GM10248 (cell line): ENCODE data around the gene MTCL1.

ENCODE experiments used
- CTCF ChIA-PET: fragments of 300-600 bp; sonication (Branson Sonifier 250); formaldehyde crosslinking; extraction: SDS; loops from one replicate; lab custom pipeline; 2021; ENCODE audit warnings: antibody characterized with exemption; lab: Yijun Ruan, JAX
- POLR2A ChIA-PET: fragments of 350-650 bp; sonication (Branson Sonifier 250); formaldehyde crosslinking; extraction: SDS; loops from one replicate; lab custom pipeline; 2020; ENCODE audit warnings: antibody characterized with exemption; lab: Yijun Ruan, JAX
- DNase-seq: peaks from one replicate; pipeline ENCODE4 v3.0.0; 2012; ENCODE audit errors: extremely low spot score
- TF ChIP-seq, protein P1 (sequence below): IDR thresholded peaks from 2 replicates; pipeline ENCODE4 v1.5.1; 2012; ENCODE audit warnings: mild to moderate bottlenecking, low read depth; ENCODE audit errors: extremely low read depth, missing control alignments, control extremely low read depth

The MTCL1 gene

GRCh38 chr18:8830067-8831060 is 125.0 kb downstream of the MTCL1 start:
- ChIA-PET CTCF (interaction anchor here (1.4 kb wide), 1 partner anchor 12 kb away, joined by 4 read pairs; no protein-coding TSS in a partner anchor), POLR2A (no interaction called here)
- DNase-seq = no peak
- TF ChIP-seq, protein P1, sequence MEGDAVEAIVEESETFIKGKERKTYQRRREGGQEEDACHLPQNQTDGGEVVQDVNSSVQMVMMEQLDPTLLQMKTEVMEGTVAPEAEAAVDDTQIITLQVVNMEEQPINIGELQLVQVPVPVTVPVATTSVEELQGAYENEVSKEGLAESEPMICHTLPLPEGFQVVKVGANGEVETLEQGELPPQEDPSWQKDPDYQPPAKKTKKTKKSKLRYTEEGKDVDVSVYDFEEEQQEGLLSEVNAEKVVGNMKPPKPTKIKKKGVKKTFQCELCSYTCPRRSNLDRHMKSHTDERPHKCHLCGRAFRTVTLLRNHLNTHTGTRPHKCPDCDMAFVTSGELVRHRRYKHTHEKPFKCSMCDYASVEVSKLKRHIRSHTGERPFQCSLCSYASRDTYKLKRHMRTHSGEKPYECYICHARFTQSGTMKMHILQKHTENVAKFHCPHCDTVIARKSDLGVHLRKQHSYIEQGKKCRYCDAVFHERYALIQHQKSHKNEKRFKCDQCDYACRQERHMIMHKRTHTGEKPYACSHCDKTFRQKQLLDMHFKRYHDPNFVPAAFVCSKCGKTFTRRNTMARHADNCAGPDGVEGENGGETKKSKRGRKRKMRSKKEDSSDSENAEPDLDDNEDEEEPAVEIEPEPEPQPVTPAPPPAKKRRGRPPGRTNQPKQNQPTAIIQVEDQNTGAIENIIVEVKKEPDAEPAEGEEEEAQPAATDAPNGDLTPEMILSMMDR = no peak

DNA sequence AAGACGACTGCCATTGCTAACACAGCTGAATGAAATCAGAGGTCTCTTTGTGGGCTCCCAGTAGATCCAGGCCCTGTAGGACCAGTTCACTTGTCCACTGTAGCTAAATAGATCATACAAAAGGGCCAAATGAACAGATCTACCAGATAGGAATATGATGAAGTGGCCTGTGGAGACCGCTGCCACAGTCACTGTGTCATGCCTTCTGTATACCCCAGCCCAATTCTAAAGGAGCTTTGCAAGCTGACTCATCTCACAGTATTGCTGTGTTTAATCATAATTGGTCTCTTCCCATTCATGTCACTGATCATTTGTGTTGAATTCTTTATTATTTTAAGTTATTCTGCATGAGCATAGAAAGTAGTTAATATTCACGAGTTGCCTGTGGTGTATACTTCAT is 125.8 kb downstream of the MTCL1 start:
- DNase-seq = no peak
- POLR2A ChIA-PET = no interaction called here
- TF ChIP-seq, protein P1 = no peak
- CTCF ChIA-PET = interaction anchor here (1.3 to 1.4 kb wide), 2 partner anchors 9 to 12 kb away, joined by 4 read pairs; no protein-coding TSS in a partner anchor

DNA sequence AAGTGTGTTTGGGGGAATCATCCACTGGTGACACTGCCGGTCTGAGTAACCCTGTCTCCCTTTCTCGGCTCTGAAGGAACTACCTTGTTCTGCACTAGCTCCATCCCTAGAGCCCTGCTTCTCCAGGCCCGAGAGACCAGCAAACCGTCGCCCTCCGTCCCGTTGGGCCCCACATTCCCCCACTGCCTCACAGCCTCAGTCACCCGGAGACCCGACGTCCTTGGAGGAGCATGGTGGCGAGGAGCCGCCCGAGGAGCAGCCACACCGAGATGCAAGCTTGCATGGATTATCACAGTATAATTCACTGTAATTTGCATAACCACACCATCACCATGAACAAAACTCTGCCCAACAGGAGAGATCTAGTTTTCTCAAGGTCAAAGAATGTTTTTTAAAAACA is 126.2 kb downstream of the MTCL1 start:
- no peak for DNase-seq
- ChIA-PET CTCF (interaction anchor here (1.3 to 1.4 kb wide), 2 partner anchors 9 to 11 kb away, joined by 4 read pairs; no protein-coding TSS in a partner anchor), POLR2A (no interaction called here)
- TF ChIP-seq, protein P1 = no peak

GRCh38 chr18:8833480-8833879 is 128.1 kb downstream of the MTCL1 start:
- ChIA-PET POLR2A (no interaction called here), CTCF (interaction anchor here (1.4 kb wide), 1 partner anchor 19 kb away, joined by 3 read pairs; no protein-coding TSS in a partner anchor)
- TF ChIP-seq, protein P1 = no peak
- DNase-seq = no peak

DNA sequence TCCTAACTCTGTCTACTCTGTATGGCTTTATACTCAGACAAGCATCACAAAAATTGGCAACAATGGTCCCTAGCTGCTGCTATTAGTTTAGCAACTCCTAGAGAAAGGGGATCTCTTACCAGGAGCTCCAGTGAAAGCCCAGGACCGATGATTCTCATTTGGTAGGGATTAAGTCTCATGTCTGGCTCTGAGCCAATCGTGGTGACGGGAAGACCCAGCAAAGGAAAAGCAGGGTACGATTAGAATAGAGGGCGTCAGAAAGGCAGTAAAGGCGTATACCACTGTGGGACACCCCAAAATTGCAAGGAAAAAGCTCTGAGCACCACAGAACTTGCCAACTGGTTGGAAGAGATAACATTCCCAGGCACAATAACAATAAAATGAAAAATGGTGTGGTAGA is 129.5 kb downstream of the MTCL1 start:
- no peak for DNase-seq
- TF ChIP-seq, protein P1 = no peak
- ChIA-PET CTCF (no interaction called here), POLR2A (no interaction called here)

DNA sequence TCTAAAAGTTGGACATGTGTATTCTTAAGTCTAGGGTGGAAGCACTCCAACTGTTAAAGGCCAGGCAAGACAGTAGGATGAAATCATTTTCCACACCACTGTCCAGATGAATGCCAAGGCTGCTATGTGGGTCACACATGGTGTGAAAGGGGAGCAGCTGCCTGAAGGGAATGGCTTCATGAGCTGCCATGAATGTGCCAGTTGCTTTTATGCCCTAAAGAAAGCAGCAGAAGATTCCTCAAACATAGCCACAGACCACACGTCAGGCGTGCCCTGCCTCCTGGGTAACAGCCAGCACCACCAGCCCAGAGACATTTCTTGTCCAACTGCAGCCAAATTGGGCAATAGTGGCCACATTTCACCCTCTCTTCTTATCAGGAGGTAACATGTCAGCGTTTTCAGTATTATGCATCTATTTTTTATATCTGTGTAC is 130.2 kb downstream of the MTCL1 start:
- CTCF ChIA-PET = no interaction called here
- POLR2A ChIA-PET = no interaction called here
- DNase-seq = no peak
- TF ChIP-seq, protein P1 = no peak
